OCI-LY7 (cell line): ENCODE data around the gene HNRNPU.

Source experiments
- CTCF ChIP-seq: fragments of 200-600 bp; sonication (generic); conservative IDR thresholded peaks from 2 replicates; pipeline ENCODE4 v1.5.1; 2014; ENCODE audit warnings: mild to moderate bottlenecking, antibody characterized with exemption, low read length, moderate library complexity, mixed read lengths
- EZH2phosphoT487 ChIP-seq: fragments of 200-600 bp; sonication (generic); IDR thresholded peaks from 2 replicates; pipeline ENCODE4 v1.6.1; 2018; ENCODE audit warnings: low read depth, borderline replicate concordance, mild to moderate bottlenecking, mixed run types, antibody characterized with exemption, low read length, moderate library complexity, mixed read lengths

GRCh38 chr1:244843148-244843978 lies 21.0 kb downstream of the HNRNPU start:
- no peak for TF ChIP-seq CTCF
- no peak for TF ChIP-seq EZH2phosphoT487
